Measurements from ENCODE around the gene PGPEP1.
"Not testable (repeated sequence)": the region's sequence is repeated elsewhere in the genome, so short reads cannot be mapped to it uniquely, and the experiment has no call there.

PGPEP1 gene

GRCh38 chr19:18396471-18397241 is 56.3 kb downstream of the PGPEP1 start:
- DNase-seq = no peak

GRCh38 chr19:18397242-18398202 is 57.1 kb downstream of the PGPEP1 start, which contains the start of gene LRRC25:
TSS of gene LRRC25 (minus strand) at chr19:18397622. CDS start at chr19:18396963, 659 bp downstream.
- DNase-seq = no peak

- no peak for DNase-seq
Observed at GRCh38 chr19:18399008-18399407, 58.6 kb downstream of the PGPEP1 start.

GRCh38 chr19:18401580-18402112 is 61.2 kb downstream of the PGPEP1 start:
- no peak for DNase-seq

- not testable (repeated sequence) for DNase-seq
Observed at GRCh38 chr19:18402455-18403248, 62.3 kb downstream of the PGPEP1 start.

- not testable (repeated sequence) for DNase-seq
Observed at GRCh38 chr19:18405754-18406153, 65.4 kb downstream of the PGPEP1 start.

- no peak for DNase-seq
Observed at GRCh38 chr19:18406749-18407148, 66.4 kb downstream of the PGPEP1 start.

- DNase-seq = no peak
Observed at GRCh38 chr19:18408053-18408476, 67.7 kb downstream of the PGPEP1 start.

GRCh38 chr19:18412610-18413239 is 72.3 kb downstream of the PGPEP1 start:
- no peak for DNase-seq

- DNase-seq = no peak
Observed at GRCh38 chr19:18414504-18415177, 74.2 kb downstream of the PGPEP1 start.

- peak; percentile 40 for DNase-seq
Observed at GRCh38 chr19:18415178-18415867, 74.9 kb downstream of the PGPEP1 start.

GRCh38 chr19:18416778-18417249 is 76.4 kb downstream of the PGPEP1 start:
- peak; percentile 35 for DNase-seq

- DNase-seq = no peak
Observed at GRCh38 chr19:18417250-18418028, 77.0 kb downstream of the PGPEP1 start.

- DNase-seq = no peak
Observed at GRCh38 chr19:18418029-18418482, 77.7 kb downstream of the PGPEP1 start.

- no peak for DNase-seq
Observed at GRCh38 chr19:18418483-18419194, 78.2 kb downstream of the PGPEP1 start.

GRCh38 chr19:18419195-18419698 is 78.8 kb downstream of the PGPEP1 start, which contains the start of gene SSBP4:
TSS of gene SSBP4 (plus strand) at chr19:18419398. CDS start at chr19:18419649, 251 bp downstream.
- DNase-seq = no peak

Measured in NCI-H2081 treated with DMSO at 0.1 percent for 48 hours (cell line).